ENCODE data around the gene MAML3.

The MAML3 gene

GRCh38 chr4:139913398-139913990 lies 240.5 kb downstream of the MAML3 start:
- ATAC-seq (replicated peaks): no peak
- Mint-ChIP-seq H3K9me3 (no peaks in the 10 kb centered on the region), H3K27ac (no peak overlapping the region), H3K36me3 (no peaks in the 10 kb centered on the region), H3K27me3 (no peaks in the 10 kb centered on the region), H3K4me1 (no peaks in the 10 kb centered on the region), H3K4me3 (no peak overlapping the region)
- no peak for DNase-seq

GRCh38 chr4:139912445-139912844 lies 241.5 kb downstream of the MAML3 start:
- Mint-ChIP-seq H3K4me3 (no peak overlapping the region), H3K36me3 (no peaks in the 10 kb centered on the region), H3K27me3 (no peaks in the 10 kb centered on the region), H3K9me3 (no peaks in the 10 kb centered on the region), H3K4me1 (no peaks in the 10 kb centered on the region), H3K27ac (no peak overlapping the region)
- ATAC-seq (replicated peaks): no peak
- DNase-seq: no peak

GRCh38 chr4:139910106-139910505 lies 243.9 kb downstream of the MAML3 start:
- H3K4me3 Mint-ChIP-seq: no peak overlapping the region
- ATAC-seq (replicated peaks) (peak in 1 of 2 donors; percentile 24), DNase-seq (no peak)
- peaks cover 0 to 4% of the 10 kb centered on the region in 2 donors for H3K36me3 Mint-ChIP-seq
- no peaks in the 10 kb centered on the region for H3K9me3 Mint-ChIP-seq
- H3K27ac Mint-ChIP-seq: no peak overlapping the region
- peaks cover 6 to 14% of the 10 kb centered on the region in 2 donors for H3K4me1 Mint-ChIP-seq
- no peaks in the 10 kb centered on the region for H3K27me3 Mint-ChIP-seq

DNA sequence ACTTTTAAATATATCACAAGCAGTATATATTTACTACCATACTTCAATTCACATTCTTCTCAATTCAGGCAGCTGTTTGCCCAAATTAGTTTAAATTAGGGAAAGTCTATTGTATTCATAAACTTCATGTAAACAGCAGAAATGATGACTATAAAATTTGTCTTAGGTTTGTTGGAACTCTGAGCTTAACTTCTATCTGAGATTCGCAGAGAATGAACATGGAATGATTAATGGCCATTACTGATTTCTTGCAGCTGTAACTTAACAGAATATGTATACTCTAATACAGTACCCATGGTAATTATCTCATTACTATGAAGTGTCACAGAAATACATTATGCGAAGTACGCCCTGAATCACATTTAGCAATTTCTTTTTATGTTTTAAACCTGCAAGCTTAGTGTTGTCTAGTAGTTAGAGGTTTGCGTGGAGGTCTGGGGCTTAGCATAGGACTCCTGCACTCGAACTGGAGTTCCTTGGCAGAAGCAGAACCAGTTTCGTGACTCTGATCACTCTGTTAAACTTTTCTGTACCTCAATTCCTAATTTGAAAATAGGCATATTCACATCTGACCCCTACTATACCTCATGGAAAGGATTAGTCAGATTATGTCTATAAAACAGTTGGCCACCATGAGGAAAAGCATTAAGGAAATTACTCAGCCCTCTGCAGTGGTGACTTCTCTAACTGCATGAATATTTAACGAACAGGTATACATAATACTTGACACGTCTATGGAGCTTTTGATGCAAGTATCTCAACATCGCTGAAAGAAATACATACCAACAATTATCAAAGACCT lies 245.1 kb downstream of the MAML3 start:
- no peak overlapping the region for H3K27ac Mint-ChIP-seq
- H3K4me3 Mint-ChIP-seq: no peak overlapping the region
- H3K4me1 Mint-ChIP-seq: peaks cover 6 to 14% of the 10 kb centered on the region in 2 donors
- no peaks in the 10 kb centered on the region for H3K27me3 Mint-ChIP-seq
- DNase-seq (no peak), ATAC-seq (replicated peaks) (no peak)
- peaks cover 2 to 8% of the 10 kb centered on the region in 2 donors for H3K36me3 Mint-ChIP-seq
- peaks cover 0 to 3% of the 10 kb centered on the region in 2 donors for H3K9me3 Mint-ChIP-seq

- H3K36me3 Mint-ChIP-seq: peaks cover 2 to 11% of the 10 kb centered on the region in 2 donors
- ATAC-seq (replicated peaks) (peak; percentile 88 to 89), DNase-seq (no peak)
- H3K4me3 Mint-ChIP-seq: no peak overlapping the region
- peak overlapping the region; percentile 33 for H3K27ac Mint-ChIP-seq
- H3K27me3 Mint-ChIP-seq: no peaks in the 10 kb centered on the region
- H3K9me3 Mint-ChIP-seq: peaks cover 0 to 5% of the 10 kb centered on the region in 2 donors
- H3K4me1 Mint-ChIP-seq: peaks cover 6 to 14% of the 10 kb centered on the region in 2 donors
Observed at GRCh38 chr4:139907001-139907809, 246.8 kb downstream of the MAML3 start.

DNA sequence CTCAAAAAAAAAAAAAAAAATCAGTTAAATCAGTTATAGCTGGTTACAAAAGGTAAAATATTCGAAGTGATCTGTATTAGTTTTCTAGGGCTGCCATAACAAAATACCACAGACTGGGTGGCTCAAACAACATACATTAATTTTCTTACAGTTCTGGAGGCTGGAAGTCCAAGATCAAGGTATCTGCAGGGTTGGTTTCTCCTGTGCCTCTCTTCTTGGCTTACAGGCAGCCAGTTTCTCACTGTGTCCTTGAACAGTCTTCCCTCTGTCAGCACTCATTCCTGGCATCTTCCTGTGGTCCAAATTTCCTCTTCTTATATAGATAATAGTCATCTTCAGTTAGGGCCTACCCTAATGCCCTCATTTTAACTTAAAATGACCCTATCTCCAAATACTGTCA lies 248.5 kb downstream of the MAML3 start:
- no peak overlapping the region for H3K27ac Mint-ChIP-seq
- DNase-seq: no peak
- H3K36me3 Mint-ChIP-seq: peaks cover 2 to 11% of the 10 kb centered on the region in 2 donors
- no peak for ATAC-seq (replicated peaks)
- H3K4me3 Mint-ChIP-seq: no peak overlapping the region
- H3K9me3 Mint-ChIP-seq: peaks cover 0 to 5% of the 10 kb centered on the region in 2 donors
- no peaks in the 10 kb centered on the region for H3K27me3 Mint-ChIP-seq
- peaks cover 9 to 14% of the 10 kb centered on the region in 2 donors for H3K4me1 Mint-ChIP-seq

GRCh38 chr4:139904406-139904805 lies 249.6 kb downstream of the MAML3 start:
- ATAC-seq (replicated peaks) (no peak), DNase-seq (no peak)
- Mint-ChIP-seq H3K27me3 (no peaks in the 10 kb centered on the region), H3K4me1 (peaks cover 9 to 14% of the 10 kb centered on the region in 2 donors), H3K27ac (no peak overlapping the region), H3K36me3 (peaks cover 2 to 11% of the 10 kb centered on the region in 2 donors), H3K9me3 (peaks cover 0 to 5% of the 10 kb centered on the region in 2 donors), H3K4me3 (no peak overlapping the region)

- Mint-ChIP-seq H3K27me3 (no peaks in the 10 kb centered on the region), H3K9me3 (peaks cover 0 to 5% of the 10 kb centered on the region in 2 donors), H3K4me1 (peaks cover 9 to 14% of the 10 kb centered on the region in 2 donors), H3K4me3 (no peak overlapping the region), H3K27ac (peak overlapping the region; percentile 53), H3K36me3 (peaks cover 2 to 11% of the 10 kb centered on the region in 2 donors)
- ATAC-seq (replicated peaks) (no peak), DNase-seq (no peak)
Observed at GRCh38 chr4:139903845-139904244, 250.1 kb downstream of the MAML3 start.

- Mint-ChIP-seq H3K27ac (no peak overlapping the region), H3K36me3 (peaks cover 2 to 11% of the 10 kb centered on the region in 2 donors), H3K4me1 (peaks cover 11 to 14% of the 10 kb centered on the region in 2 donors), H3K27me3 (no peaks in the 10 kb centered on the region), H3K4me3 (no peak overlapping the region), H3K9me3 (peaks cover 0 to 5% of the 10 kb centered on the region in 2 donors)
- ATAC-seq (replicated peaks): no peak
- DNase-seq: no peak
Observed at GRCh38 chr4:139902321-139903320, 251.4 kb downstream of the MAML3 start.

- H3K36me3 Mint-ChIP-seq: peaks cover 2 to 11% of the 10 kb centered on the region in 2 donors
- ATAC-seq (replicated peaks): no peak
Observed at GRCh38 chr4:139901531-139902320, 252.3 kb downstream of the MAML3 start.

GRCh38 chr4:139900964-139901376 lies 253.0 kb downstream of the MAML3 start:
- Mint-ChIP-seq H3K36me3 (peaks cover 2 to 11% of the 10 kb centered on the region in 2 donors), H3K27ac (no peak overlapping the region), H3K4me3 (no peak overlapping the region), H3K27me3 (no peaks in the 10 kb centered on the region), H3K4me1 (peaks cover 0 to 5% of the 10 kb centered on the region in 2 donors), H3K9me3 (peaks cover 0 to 5% of the 10 kb centered on the region in 2 donors)
- DNase-seq (no peak), ATAC-seq (replicated peaks) (peak; percentile 39 to 41)

More at GRCh38 chr4:139901531-139902320, 252.3 kb downstream of the MAML3 start:
- peaks cover 7 to 8% of the 10 kb centered on the region in 2 donors for H3K4me1 Mint-ChIP-seq
- peaks cover 0 to 5% of the 10 kb centered on the region in 2 donors for H3K9me3 Mint-ChIP-seq
- H3K4me3 Mint-ChIP-seq: no peak overlapping the region
- DNase-seq: no peak
- no peaks in the 10 kb centered on the region for H3K27me3 Mint-ChIP-seq
- no peak overlapping the region for H3K27ac Mint-ChIP-seq

DNA sequence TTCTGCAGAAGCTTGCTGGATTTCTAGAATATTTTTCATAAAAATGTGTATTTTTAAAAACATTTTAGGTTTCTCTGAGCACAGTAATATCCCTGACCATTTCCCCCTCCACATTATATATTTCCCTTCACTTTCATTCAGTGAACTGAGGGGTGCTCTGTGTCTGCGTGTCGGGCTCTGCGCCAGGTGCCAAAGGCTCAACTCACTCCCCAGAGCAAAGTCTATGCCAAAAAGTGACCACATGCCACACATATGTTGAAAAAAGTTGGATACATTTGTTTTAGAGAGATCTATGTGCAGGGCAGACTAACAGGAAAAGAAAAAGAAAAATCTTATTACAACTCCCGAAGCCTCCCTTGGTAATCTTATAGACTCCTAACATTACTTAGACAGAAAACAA lies 254.6 kb downstream of the MAML3 start:
- no peak overlapping the region for H3K27ac Mint-ChIP-seq
- H3K4me1 Mint-ChIP-seq: peaks cover 0 to 5% of the 10 kb centered on the region in 2 donors
- DNase-seq: no peak
- no peaks in the 10 kb centered on the region for H3K27me3 Mint-ChIP-seq
- ATAC-seq (replicated peaks): no peak
- H3K9me3 Mint-ChIP-seq: peaks cover 0 to 2% of the 10 kb centered on the region in 2 donors
- peaks cover 0 to 3% of the 10 kb centered on the region in 2 donors for H3K36me3 Mint-ChIP-seq
- H3K4me3 Mint-ChIP-seq: no peak overlapping the region

- Mint-ChIP-seq H3K36me3 (no peaks in the 10 kb centered on the region), H3K4me1 (peaks cover 0 to 5% of the 10 kb centered on the region in 2 donors), H3K27ac (no peak overlapping the region), H3K4me3 (peak overlapping the region in 1 of 2 donors; percentile 29), H3K27me3 (no peaks in the 10 kb centered on the region), H3K9me3 (no peaks in the 10 kb centered on the region)
- no peak for DNase-seq
- peak; percentile 39 to 45 for ATAC-seq (replicated peaks)
Observed at GRCh38 chr4:139898293-139898692, 255.7 kb downstream of the MAML3 start.

All from stimulated activated naive B cell treated with anti-CD40 and anti-IgM and Interleukin-4, amounts not matched to agents 10 μg/mL and 1 μg/mL and 100 μg/mL, for 72 hours (primary cell).